AG10803 (cell line): ENCODE data around the gene EPHB2.

Source experiments
- DNase-seq: peaks from one replicate; pipeline ENCODE4 v3.0.0; 2010; ENCODE audit warnings: low read depth
- H3K4me3 ChIP-seq: 2 replicates; pipeline ENCODE4 v1.5.1; 2011; ENCODE audit warnings: mild to moderate bottlenecking, low read length, control low read depth
- TF ChIP-seq, protein P1 (sequence below): conservative IDR thresholded peaks from 2 replicates; pipeline ENCODE4 v1.5.1; 2011; ENCODE audit warnings: mild to moderate bottlenecking, low read length, control low read depth, inconsistent platforms

The EPHB2 gene

DNA sequence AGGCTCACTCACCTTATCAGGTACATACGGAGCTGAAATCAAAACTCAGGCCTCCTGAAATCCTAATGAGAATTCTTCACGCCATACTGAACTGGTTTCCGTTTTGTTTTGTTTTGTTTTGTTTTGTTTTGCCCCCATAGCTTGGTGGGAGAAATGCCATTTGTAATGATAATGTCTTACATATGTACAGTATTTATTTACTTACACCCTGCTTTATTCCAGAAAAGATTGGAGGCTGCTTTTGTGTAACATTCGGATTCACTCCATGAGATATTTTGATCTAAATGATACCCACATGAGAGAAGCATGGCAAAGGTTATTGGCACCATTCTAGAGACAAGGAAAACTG, 84.7 kb downstream of the EPHB2 start:
- no peak overlapping the region for H3K4me3 ChIP-seq
- DNase-seq: no peak
- TF ChIP-seq, protein P1, sequence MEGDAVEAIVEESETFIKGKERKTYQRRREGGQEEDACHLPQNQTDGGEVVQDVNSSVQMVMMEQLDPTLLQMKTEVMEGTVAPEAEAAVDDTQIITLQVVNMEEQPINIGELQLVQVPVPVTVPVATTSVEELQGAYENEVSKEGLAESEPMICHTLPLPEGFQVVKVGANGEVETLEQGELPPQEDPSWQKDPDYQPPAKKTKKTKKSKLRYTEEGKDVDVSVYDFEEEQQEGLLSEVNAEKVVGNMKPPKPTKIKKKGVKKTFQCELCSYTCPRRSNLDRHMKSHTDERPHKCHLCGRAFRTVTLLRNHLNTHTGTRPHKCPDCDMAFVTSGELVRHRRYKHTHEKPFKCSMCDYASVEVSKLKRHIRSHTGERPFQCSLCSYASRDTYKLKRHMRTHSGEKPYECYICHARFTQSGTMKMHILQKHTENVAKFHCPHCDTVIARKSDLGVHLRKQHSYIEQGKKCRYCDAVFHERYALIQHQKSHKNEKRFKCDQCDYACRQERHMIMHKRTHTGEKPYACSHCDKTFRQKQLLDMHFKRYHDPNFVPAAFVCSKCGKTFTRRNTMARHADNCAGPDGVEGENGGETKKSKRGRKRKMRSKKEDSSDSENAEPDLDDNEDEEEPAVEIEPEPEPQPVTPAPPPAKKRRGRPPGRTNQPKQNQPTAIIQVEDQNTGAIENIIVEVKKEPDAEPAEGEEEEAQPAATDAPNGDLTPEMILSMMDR: no peak

DNA sequence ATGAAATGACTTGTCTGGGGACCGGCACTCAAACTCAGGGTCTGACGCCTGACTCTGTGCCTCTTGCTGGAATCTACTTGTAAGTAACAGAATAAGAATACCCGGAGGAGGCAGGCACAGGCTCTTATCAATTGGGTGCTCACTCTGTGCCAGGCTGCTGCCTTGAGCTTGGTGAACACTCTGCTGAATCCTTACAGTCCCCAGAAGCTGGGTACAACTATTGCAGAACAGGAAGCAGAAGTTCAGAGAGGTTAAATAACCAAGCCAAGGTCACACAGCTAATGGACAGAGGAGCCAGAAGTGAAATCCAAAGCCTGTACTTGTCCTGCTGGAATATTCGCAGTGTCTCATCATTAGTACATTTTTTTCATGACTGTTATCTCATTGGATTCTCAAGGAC, 86.0 kb downstream of the EPHB2 start:
- no peak for DNase-seq
- TF ChIP-seq, protein P1: no peak
- H3K4me3 ChIP-seq: no peak overlapping the region

DNA sequence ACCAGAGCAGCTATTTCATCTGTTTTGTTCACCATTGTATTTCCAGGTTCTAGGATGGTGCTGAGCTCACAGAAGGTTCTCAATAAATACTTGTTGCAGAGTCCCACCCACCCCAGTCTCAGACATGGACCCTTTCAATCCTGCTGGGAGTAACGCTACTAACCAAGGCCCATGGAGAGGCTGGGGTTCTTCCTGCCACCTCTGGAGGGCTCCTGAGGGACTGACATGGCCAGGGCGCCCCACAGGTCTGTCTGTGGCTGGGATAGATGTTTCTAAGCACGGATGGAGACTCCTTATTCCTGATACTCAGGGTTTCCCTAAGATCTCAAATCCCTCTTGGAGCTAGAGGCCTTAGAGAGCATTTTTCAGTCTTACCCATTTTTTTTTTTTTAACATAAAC, 87.4 kb downstream of the EPHB2 start:
- DNase-seq: no peak
- no peak overlapping the region for H3K4me3 ChIP-seq
- TF ChIP-seq, protein P1: no peak

GRCh38 chr1:22799971-22800370, 89.3 kb downstream of the EPHB2 start:
- DNase-seq: no peak
- TF ChIP-seq, protein P1: no peak
- no peak overlapping the region for H3K4me3 ChIP-seq

- no peak for DNase-seq
- TF ChIP-seq, protein P1: no peak
- no peak overlapping the region for H3K4me3 ChIP-seq
Measured at GRCh38 chr1:22800629-22801028, 90.0 kb downstream of the EPHB2 start.

- no peak for DNase-seq
- TF ChIP-seq, protein P1: no peak
- no peak overlapping the region for H3K4me3 ChIP-seq
Measured at GRCh38 chr1:22801347-22801746, 90.7 kb downstream of the EPHB2 start.

DNA sequence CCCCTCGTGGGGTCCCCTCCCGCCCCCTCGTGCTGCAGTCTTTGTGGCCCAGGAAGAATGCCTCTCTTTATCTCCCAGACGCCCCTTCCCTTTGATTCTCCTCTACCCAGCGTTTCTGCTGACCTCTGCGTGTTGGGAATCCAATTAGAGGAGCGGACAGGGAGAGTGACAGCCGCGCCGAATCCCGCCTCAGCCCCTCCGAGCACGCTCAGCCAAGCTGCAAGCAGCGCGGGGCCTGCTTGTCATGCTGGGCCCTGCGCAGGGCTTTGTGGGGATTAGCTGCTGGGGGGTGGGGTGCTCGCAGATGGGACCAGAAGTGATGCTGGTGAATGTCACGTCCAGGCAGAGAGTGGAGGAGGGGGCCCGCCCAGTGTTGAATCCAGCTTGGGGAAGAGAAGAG, 91.1 kb downstream of the EPHB2 start:
- DNase-seq: no peak
- TF ChIP-seq, protein P1: no peak
- H3K4me3 ChIP-seq: no peak overlapping the region
